HG03045 (cell line): ENCODE results near the gene HAGHL.
"Not testable (repeated sequence)": the region's sequence is repeated elsewhere in the genome, so short reads cannot be mapped to it uniquely, and the experiment has no call there.

Source experiments
- ATAC-seq: cut with Tn5 transposase; IDR thresholded peaks from one replicate; pipeline ENCODE4 v1.9.1; 2021; ENCODE audit warnings: mild to moderate bottlenecking, moderate library complexity; ENCODE audit not compliant: unreplicated experiment

Gene HAGHL

DNA sequence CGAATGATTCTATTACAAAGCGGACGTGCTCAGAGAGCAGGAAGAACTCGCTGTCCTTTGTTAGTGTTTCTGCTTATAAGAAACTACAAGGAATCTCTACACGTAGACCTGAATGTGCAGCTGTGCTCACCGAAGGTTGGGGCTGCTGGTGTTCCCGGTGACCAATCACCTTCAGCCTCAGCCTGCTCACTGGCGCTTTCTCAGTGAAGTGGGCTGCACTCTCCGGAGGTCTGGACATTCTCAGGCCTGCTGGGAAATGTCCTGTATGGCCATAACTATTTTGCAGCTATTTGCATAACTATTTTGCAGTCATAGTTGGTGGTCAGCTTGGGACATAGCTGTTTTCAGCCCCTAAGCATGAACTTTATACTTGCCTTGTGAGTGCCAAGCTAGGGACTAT lies 23.6 kb downstream of the HAGHL start:
- ATAC-seq: no peak

GRCh38 chr16:751152-752006 lies 24.5 kb downstream of the HAGHL start:
- ATAC-seq: no peak

DNA sequence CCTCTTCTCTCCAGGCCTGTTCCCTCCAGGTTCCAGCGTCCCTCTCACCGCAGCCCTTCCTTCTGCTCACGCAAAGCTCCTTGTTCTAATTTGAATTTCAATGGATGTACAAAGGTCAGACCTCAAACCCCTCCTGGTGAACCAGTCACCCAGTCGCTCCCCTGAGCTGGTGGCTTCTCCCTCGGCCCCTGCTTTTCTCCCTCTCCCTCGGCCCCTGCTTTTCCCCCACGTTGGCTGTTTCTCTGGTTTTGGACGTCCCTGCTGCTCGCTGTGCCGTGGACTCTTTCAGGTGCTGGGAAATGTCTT lies 25.1 kb downstream of the HAGHL start:
- no peak for ATAC-seq

GRCh38 chr16:754121-754607 lies 27.3 kb downstream of the HAGHL start:
- ATAC-seq: not testable (repeated sequence)

DNA sequence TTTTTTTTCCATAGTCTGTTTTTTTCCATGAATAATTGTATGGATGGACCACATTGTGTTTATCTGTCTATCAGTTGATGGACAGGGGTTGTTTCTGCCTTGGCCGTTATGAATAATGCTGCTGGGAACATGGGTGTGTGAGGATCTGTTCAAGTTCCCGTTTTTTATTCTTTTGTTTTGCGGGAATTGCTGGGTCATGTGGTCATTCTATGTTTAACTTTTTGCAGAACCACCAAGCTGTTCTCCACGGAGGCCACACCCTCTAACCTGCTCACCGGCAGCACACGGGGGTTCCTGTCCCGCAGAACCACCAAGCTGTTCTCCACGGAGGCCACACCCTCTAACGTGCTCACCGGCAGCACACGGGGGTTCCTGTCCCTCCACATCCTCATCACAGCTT lies 27.8 kb downstream of the HAGHL start:
- no peak for ATAC-seq

- ATAC-seq: no peak
Measured at GRCh38 chr16:756428-756827, 29.5 kb downstream of the HAGHL start.

DNA sequence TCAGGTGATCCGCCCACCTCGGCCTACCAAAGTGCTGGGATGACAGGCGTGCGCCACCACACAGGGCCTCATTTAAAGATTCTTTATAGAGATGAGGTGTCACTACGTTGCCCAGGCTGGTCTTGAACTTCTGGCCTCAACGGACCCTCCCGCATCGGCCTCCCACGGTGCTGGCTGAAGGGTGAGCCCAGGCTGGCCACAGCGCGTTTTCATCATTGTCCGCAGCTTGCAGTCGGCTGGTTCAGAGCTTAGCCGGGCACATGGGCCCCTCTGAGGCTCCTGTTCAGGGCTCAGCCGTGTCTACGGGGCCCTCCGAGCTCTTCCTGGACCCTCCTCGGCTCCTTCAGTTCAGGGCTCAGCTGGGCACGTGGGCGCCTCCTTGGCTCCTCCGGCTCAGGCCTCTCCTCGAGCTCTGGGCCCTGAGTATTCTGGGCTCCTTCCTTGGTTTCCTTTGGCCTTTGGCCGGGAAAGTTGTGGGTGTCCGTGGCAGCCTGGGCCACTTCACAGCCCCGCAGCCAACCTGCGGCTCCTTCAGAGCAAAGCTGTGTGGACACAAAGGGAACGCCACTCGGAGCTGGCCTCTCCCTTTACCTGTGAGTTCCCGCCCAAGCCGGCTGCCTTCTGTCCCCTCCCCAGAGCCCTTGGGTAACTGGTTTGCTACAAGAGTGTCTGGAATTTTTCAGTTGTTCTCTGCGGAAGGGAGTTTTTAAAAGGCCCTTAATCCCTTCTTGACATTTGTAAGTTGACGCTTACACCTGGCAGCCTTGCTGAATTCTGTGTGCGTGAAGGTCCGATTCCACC lies 32.4 kb downstream of the HAGHL start:
- no peak for ATAC-seq

- ATAC-seq: no peak
Measured at GRCh38 chr16:760065-760464, 33.2 kb downstream of the HAGHL start.

GRCh38 chr16:760545-761343 lies 33.8 kb downstream of the HAGHL start, which contains the start of gene MSLN:
Gene MSLN (plus strand): TSS chr16:760734. CDS start chr16:762681, 1,947 bp downstream.
- no peak for ATAC-seq

DNA sequence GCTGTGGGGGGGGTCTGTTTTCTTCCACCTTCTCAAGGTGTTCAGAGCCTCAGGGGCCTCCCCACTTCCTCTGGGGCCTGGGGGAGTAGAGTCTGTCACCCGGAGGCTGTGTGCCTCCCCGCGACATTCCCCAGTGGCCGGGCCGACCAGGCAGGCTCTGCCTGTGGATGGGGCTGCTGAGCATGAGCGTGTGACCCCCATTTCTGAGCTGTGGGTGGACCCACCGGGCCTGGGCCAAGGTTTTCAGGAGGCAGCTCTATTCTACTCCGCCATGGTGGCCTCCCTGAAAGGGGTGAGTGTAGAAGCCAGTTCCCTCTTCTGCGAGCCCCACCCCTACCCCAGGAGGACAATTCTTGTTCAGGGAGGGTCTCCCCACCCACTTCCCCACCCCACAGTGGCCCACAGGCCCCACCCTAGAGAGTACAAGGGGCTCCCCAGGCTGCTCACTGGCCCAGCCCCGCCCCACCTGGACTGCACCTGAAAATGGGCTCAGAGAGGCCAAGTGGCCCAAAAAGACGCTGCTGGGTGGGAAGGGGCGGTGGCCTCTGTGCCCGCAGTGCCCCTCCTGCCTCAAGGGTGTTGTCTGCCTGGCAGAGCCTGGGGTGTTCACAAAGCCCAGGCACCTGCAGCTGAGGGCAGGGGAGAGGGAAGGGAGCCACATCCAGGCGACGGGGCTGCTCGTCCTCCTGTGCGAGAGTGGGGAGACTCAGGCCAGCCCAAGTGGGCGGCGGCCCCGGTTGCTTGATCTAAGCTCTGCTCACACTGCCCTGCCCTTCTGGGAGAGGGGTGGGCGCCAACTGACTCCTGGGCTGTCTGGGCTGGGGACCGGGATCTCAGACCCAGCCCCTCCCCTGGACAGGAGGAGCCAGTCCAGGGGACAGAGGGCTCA lies 35.0 kb downstream of the HAGHL start:
- ATAC-seq: no peak

GRCh38 chr16:762595-763268 lies 35.8 kb downstream of the HAGHL start:
- ATAC-seq: no peak

DNA sequence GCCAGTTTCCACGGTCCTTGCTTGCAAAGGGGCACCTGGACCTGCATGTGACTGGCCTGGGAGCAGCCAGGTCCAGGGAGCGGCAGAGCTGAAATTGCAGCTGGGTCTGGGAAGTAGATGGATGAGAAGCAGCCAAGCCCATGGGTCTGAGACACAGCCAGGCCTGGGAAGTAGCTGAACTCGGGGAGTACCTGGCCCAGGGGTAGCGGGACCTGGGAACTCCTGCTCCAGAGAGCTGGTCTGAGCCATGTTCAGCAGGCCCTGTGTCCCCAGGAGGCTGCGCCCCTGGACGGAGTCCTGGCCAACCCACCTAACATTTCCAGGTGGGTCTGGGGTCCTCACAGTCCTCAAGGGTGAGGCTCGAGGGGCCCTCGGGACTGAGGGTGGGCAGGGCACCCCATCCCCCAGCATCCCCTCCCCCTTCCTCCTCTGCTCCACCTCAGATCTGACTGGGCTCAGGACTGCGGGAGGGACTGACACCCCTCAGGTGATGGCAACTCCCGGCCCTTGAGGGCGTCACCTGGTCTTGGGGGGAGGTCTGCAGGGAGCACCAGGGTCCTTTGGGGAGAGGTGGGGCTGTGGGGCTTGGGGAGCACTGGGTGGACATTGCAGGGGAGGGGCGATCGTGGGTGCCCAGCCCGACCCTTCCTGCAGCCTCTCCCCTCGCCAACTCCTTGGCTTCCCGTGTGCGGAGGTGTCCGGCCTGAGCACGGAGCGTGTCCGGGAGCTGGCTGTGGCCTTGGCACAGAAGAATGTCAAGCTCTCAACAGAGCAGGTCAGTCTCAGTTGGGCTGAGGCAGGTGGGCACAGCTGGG lies 36.7 kb downstream of the HAGHL start:
- no peak for ATAC-seq

DNA sequence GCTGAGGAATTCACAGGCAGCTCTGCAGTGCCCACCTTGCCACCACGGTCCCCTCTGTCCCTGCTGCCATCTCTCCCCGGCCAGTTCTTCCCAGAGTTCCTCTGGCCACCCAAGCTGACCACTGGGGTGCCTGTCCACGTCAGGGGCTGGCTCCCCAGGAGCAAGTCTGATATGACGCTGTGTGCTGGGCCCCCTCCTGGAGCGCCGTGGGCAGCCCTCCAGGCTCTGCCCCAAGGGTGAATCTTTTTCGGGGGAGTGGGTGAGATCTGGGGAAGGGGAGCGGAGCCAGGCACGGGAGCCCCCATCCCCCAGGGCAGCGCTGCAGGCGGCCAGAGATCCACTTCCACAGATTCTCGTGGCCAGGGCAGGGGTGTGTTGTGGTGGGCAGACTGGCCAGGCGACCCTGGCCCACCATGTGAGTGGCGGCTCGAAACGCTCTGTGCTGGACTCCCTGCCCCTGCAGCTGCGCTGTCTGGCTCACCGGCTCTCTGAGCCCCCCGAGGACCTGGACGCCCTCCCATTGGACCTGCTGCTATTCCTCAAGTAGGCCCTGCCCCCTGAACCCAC lies 37.4 kb downstream of the HAGHL start:
- no peak for ATAC-seq

GRCh38 chr16:764848-765487 lies 38.1 kb downstream of the HAGHL start:
- ATAC-seq: no peak

DNA sequence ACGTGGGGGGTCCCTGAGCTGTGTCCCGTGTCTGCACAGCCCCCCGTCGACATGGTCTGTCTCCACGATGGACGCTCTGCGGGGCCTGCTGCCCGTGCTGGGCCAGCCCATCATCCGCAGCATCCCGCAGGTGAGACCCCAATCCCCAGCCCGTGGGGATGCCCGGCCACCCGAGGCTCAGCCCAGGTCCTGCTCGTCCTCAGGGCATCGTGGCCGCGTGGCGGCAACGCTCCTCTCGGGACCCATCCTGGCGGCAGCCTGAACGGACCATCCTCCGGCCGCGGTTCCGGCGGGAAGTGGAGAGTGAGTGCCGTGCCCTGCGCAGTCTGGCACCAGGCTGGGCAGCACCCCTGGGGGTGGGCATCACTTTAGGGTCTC lies 38.6 kb downstream of the HAGHL start:
- ATAC-seq: no peak

DNA sequence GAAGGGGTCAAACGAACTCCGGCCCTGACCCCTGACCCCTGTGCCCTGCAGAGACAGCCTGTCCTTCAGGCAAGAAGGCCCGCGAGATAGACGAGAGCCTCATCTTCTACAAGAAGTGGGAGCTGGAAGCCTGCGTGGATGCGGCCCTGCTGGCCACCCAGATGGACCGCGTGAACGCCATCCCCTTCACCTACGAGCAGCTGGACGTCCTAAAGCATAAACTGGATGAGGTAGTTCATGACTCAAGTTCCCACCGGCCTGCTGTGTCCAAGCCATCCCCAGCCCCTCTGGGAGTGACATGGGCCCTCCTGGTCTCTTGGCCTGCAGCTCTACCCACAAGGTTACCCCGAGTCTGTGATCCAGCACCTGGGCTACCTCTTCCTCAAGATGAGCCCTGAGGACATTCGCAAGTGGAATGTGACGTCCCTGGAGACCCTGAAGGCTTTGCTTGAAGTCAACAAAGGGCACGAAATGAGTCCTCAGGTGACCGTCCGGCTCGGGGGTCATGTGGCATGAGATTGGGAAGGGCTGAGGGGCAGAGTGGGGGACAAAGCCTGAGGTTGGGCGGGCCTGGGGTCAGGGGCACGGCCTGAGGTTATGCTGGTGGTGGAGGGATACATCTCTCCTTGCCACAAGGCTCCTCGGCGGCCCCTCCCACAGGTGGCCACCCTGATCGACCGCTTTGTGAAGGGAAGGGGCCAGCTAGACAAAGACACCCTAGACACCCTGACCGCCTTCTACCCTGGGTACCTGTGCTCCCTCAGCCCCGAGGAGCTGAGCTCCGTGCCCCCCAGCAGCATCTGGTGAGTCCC lies 39.3 kb downstream of the HAGHL start:
- no peak for ATAC-seq
